NCI-H2196 (cell line): Measurements from ENCODE around the gene CCDC70.

Source experiments
- DNase-seq: peaks from one replicate; lab custom pipeline; 2025; ENCODE audit not compliant: unreplicated experiment; lab: John Stamatoyannopoulos, UW

The CCDC70 gene

GRCh38 chr13:51856998-51857397 is 4.8 kb upstream of the CCDC70 start:
- DNase-seq: no peak

GRCh38 chr13:51858433-51859247 is 3.1 kb upstream of the CCDC70 start:
- DNase-seq: no peak

GRCh38 chr13:51862957-51863356 is 1.2 kb downstream of the CCDC70 start:
- no peak for DNase-seq

- DNase-seq: no peak
Observed at GRCh38 chr13:51865838-51866237, 4.1 kb downstream of the CCDC70 start.

- no peak for DNase-seq
Observed at GRCh38 chr13:51867062-51867461, 5.3 kb downstream of the CCDC70 start.

- DNase-seq: no peak
Observed at GRCh38 chr13:51869916-51870315, 8.1 kb downstream of the CCDC70 start.

GRCh38 chr13:51870616-51871015 is 8.8 kb downstream of the CCDC70 start:
- no peak for DNase-seq

- DNase-seq: no peak
Observed at GRCh38 chr13:51873117-51873798, 11.5 kb downstream of the CCDC70 start.

GRCh38 chr13:51873837-51874236 is 12.1 kb downstream of the CCDC70 start:
- DNase-seq: no peak

- no peak for DNase-seq
Observed at GRCh38 chr13:51874651-51875050, 12.9 kb downstream of the CCDC70 start.

GRCh38 chr13:51879133-51879532 is 17.4 kb downstream of the CCDC70 start:
- DNase-seq: no peak

GRCh38 chr13:51881296-51881695 is 19.5 kb downstream of the CCDC70 start:
- no peak for DNase-seq

GRCh38 chr13:51882570-51883225 is 20.9 kb downstream of the CCDC70 start:
- DNase-seq: no peak

GRCh38 chr13:51883226-51883600 is 21.4 kb downstream of the CCDC70 start:
- no peak for DNase-seq

- DNase-seq: no peak
Observed at GRCh38 chr13:51885651-51886050, 23.9 kb downstream of the CCDC70 start.

GRCh38 chr13:51887468-51887867 is 25.7 kb downstream of the CCDC70 start:
- no peak for DNase-seq

GRCh38 chr13:51892657-51893056 is 30.9 kb downstream of the CCDC70 start:
- no peak for DNase-seq

GRCh38 chr13:51894239-51894638 is 32.5 kb downstream of the CCDC70 start:
- DNase-seq: no peak

GRCh38 chr13:51895906-51896888 is 34.4 kb downstream of the CCDC70 start:
- DNase-seq: peak; percentile 20

- no peak for DNase-seq
Observed at GRCh38 chr13:51900471-51900870, 38.7 kb downstream of the CCDC70 start.

GRCh38 chr13:51902776-51903175 is 41.0 kb downstream of the CCDC70 start:
- DNase-seq: no peak
